CD4-positive, alpha-beta T cell treated with Interleukin-17A for 1 hour (primary cell): ENCODE results near the gene MYO6.
"Not testable (repeated sequence)": the region's sequence is repeated elsewhere in the genome, so short reads cannot be mapped to it uniquely, and the experiment has no call there.

Source experiments
- DNase-seq: peaks from one replicate; pipeline ENCODE4 v3.0.0-alpha.2; 2020

Gene MYO6

DNA sequence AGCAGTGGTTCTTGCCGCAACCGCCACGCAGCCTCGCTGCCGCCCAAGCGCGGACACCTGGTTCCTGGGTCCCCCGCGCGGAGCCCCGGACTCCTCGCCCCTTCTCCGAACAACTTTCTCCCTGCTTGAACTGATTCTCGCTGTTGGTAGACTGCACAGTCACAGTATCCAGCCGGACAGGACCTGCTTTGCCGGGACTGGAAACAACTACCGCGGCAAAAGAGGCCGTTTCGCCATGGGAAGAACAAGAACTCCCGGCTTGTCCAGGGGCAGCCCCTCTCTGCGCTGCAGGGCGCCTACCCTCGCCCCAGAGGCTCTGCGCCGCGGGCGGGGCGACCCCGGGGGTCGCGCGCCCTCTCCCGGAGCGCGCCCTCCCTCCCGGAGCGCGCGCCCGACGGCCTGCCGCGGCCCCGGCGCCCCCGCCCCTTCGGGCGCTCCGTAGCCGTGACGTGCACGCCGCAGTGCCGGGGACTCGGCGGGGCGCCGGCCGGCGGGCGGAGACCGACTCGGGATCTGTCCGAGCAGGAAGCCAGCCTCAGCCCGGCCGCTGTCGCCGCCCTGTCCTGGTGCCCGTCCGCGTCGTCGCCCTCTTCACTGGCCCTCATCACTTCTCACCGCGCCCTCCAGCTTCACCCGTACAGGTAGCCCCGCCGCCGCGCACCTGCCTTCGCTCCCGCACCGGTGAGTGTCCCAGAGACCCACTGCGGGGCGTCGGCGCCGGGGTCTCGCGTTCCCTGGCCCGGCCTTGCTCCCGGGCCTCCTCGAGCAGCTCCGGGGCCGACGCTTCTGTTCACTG, at the start of gene MYO6:
Gene MYO6 (plus strand): TSS at position 497 of the 796 bp plus-strand sequence. CDS start 68,309 bp downstream, outside the sequence.
- peak; percentile 48 for DNase-seq

DNA sequence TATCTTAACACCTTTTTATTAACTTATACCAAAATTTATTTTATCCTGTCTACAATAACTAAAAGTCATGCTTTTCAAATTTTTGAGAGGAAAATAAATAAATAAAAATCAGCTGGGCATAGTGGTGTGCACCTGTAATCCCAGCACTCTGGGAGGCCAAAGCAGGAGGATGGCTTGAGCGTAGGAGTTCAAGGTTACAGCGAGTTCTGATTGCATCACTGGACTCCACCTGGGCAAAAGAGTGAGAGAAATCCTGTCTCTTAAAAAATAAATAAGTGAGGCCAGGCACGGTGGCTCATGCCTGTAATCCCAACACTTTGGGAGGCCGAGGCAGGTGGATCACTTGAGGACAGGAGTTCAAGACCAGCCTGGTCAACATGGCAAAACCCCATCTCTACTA, 40.7 kb upstream of the MYO6 start:
- DNase-seq, result not testable (repeated sequence)

DNA sequence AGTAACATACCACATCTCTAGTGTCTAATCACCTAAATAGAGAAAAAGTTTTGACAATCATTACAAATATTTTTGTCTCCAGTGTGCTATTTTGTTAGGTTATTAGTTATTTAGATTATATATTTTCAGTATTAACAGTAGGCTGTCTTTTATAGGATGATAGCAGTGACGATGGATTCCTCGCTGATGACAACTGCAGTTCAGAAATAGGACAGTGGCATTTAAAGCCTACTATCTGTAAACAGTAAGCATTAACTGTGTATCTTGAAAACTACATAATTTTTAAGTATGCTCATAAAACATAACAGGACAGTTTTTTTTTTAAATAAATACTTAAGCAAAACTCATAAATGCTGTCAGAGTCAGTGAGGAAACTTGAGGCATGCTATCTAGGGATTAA, 37.9 kb upstream of the MYO6 start:
- no peak for DNase-seq

DNA sequence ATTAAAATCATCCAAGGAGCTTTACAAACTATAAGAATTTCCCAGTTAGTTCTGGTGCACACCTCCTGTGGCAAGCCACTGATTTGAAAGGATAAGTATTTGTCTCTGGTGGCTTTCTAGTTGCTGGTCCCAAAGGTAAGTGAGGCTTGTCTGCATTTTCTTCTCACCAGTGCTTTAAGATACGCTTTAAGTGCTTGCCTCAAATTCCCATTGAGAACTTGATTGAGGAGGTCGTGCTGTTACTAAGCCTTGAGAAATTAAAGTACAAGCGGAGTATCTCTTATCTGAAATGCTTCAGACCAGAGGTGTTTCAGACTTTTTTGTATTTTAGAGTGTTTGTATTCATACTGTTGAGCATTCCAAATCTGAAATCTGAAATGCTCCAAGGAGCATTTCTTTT, 29.9 kb upstream of the MYO6 start:
- no peak for DNase-seq

DNA sequence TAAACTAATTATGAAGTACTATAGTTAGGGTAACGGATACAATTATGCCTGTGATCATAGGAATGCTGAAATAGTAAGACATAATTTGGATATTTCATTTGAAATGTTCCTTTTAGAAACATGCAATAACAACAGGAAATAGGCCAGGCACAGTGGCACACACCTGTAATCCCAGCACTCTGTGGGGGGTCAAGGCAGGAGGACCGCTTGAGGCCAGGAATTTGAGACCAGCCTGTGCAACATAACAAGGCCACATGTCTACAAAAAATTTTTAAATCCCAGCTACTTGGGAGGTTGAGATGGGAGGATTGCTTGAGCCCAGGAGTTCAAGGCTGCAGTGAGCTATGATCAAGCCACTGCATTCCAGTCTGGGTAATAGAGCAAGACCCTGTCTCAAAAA, 25.7 kb upstream of the MYO6 start:
- no peak for DNase-seq

DNA sequence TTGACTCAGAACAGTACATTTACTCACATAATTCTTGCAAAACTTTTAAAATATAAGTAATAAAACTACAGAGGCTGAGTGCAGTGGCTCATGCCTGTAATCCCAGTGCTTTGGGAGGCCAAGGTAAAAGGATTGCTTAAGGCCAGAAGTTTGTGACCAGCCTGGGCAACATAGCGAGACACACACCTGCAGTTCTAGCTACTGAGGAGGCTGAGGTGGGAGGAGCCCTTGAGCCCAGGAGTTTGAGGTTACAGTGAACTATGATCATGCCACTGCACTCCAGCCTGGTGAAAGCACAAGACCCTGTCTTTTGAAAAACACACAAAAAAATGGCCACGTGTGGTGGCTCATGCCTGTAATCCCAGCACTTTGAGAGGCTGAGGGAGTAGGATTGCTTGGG, 21.8 kb upstream of the MYO6 start:
- no peak for DNase-seq

DNA sequence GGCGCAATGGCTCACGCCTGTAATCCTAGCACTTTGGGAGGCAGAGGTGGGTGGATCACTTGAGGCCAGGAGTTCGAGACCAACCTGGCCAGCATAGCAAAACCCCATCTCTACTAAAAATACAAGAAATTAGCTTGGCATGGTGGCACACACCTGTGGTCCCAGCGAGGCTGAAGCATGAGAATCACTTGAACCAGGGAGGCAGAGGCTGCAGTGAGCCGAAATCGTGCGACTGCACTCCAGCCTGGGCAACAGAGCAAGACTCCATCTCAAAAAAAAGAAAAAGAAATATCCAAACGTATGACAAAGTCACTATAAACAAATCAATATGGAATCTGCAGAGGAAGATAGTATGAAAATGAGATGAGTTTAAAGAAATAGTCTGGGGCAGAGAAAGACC, 18.0 kb upstream of the MYO6 start:
- DNase-seq, result not testable (repeated sequence)

DNA sequence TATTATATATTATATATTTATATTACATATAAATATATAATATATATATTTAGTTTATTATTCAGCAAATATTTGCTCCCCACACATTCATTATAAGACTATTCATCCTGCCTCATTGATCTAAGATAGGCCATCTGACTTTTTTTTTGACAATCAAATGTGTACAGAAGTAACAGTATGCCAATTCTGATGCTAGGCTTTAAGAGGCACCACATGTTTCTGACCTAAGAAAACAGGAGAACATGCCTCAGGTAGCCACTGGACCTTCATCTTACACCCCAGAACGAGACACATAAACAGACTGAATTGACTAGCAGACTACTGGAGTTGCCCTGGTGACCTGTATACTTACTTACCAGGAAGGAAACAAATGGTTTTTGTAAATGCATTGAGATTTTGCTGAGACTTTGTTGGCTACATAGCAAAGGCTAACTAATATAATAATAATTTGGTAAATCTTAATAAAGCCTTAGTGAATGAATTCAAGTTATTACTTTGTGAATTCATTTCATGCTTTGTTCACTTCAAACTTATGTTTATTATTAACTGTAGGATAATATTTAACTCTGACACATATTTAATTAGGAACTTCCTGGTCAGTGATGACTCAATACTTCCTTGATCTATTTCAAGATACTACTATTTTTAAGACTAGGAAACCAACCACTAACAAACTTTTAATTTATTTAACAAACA, 13.4 kb upstream of the MYO6 start:
- DNase-seq, result no peak

DNA sequence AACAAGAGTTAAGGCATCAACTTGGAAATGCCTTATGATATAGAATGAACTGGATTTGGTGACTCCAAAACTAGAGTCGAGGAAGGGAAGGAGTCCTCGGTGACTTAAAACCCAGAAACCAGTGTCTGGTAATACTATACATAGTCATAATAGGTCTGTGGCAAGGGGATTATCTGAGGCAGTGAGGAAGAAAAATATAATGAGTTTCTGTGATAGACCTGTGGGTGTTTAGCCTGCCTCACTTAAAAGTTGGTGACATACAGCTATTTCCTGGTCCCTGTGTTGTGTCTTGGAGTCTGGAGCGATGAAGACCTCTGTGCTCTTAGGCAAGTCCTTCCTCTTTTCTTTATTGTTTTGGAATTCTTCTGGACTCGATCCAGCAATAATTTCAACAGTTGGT, 5.1 kb upstream of the MYO6 start:
- no peak for DNase-seq

DNA sequence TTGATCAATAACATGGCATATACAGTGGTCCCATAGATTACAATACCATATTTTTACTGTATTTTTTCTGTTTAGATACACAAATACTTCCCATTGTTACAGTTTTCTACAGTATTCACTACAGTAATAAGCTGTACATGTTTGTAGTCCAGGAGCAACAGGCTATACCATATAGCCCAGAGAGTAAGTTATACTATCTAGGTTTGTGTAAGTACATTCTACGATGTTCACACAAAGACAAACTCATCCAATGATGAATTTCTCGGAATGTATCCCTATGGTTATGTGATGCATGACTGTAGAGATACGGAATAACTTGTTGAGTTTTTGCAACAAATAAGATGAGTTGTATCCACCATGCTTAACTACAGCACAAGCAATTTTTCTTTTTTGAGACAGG, 3.6 kb upstream of the MYO6 start:
- DNase-seq, result no peak

DNA sequence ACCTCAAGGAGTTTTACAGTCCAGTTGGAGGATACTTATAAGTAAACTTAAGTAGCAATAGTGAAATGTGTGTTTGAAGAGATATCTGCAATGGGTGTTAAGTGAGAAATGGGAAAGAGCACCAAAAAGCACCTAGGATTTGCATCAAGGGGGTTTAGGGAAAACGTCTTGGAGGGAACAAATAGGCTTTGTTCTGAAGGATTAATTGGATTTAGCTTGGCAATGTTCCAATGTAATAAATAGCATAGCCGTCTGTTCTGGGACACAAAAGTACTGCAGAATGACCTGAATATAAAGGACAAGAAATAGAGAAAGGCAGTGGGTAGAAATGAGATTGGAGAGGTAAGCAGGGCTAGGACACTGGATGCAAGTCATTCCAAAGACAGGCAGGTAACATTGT, 2.8 kb upstream of the MYO6 start:
- DNase-seq, result no peak

DNA sequence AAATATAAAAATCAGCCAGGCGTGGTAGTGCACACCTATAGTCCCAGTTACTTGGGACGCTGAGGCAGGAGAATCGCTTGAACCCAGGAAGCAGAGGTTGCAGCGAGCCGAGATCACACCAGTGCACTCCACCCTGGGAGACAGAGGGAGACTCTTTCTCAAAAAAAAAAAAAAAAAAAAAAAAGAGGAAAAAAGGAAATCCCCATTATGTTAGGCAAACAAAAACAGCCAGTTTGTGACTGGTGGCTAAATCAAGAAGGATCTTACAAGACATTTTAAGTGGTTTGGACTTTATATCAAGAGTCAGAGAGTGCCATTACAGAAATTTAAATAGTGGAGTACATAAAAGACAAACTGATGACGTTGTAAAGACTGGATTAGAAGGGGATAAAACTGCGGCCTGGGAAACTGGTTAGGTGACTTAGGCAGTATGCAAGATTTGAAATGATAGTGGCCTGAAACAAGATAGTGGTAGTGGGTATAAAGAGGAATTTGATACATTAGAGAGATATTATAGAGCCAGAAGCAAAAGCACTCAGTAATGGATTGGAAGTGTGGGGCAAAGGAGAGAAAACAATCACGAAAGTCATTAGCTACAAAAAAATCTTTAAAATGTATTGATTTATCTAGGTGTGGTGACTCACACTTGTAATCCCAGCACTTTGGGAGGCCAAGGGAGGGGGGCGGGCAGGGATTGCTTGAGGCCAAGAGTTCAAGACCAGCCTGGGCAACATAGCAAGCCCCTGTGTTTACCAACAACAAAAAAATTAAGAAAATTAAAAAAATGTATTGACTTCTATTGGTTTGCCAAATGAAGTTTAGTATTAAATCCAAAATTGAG, 1.7 kb upstream of the MYO6 start:
- DNase-seq, result no peak

DNA sequence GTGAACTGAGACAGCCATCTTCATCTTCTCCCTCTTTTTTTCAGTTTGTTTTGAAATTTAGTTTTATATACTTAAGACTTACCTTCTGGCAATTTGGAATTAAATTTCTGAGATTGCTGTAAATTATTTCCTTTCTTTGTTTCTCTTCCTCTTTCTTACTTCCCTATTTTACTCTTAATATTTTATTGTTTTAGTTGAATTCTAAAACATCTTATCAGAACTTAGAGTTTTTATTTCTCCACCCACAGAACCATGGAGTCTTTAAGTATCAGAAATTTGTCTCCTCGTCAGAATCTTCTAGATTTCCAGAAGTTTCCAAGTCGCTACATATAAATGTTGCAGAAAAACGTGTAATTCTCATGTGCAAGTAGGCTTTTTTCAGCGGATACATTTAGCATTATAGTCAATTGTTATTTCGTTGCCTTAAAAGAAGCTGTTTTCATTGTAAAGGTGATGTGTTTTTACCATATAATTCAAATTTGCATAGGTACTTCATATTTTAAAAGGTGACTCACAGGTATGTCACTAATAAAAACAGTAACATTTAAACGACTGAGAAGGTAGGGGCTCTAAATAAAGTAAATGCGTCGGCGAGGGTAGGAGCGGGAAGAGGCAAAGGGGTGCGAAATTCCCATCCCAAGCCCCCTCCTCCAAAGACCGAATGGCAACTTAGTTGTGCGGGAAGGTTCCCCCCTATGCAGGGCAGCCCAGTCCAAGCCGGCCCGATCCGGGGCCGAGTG, 866 bp upstream of the MYO6 start:
- no peak for DNase-seq

DNA sequence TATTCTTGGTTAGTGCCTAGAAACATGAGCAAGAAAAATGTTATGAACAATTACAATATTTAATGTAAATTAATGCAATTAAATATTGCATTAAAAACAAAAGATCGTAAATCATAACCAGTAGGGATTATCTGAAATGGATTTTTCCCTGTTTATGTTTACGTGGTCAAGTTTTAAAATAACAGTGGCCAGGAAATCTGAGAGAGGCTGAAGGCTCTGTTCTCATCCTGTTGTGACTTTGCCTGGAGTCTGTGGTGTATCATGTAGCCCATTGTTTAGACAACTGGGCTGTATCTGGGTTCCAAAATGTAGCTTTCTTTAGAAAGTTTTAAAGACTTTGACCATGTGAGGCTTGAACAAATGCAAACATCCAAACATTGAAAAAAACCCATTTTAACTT, 2.4 kb downstream of the MYO6 start:
- no peak for DNase-seq

DNA sequence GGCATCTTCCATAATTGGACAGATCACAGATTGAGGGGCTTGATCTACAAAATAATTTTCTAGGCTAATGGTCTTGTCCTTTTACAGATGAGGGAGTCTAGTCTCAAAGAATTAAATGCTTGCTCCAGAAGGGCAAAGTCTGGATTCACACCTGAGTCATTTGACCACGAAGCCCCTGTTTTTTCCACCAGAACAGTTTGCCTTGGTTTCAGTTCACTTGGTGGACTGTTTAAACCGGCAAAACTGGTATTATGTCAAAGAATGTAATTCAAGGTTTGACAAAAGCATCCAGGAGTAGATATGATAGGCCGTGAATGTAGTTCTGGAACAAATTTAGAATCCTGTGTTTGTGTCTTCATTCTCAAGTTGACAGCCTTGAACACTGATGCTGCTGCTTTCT, 3.3 kb downstream of the MYO6 start:
- no peak for DNase-seq

DNA sequence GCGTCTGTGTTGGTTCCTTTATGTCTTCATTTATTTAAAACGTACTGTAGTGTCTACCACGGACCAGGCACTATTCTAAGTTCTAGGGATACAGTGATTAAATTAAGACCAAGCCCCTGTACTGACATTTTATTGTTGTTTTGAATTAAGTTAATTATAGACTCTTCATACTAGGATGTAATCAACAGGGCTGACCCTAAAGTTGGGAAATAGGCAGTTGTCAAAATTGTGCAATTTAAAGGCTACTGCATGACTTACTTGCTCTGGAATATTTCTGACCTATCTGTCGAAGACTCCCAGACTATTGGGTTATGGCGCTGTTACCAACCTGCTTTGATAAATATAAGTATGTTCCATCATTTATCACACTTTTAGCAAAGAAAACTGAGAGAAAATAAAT, 6.7 kb downstream of the MYO6 start:
- no peak for DNase-seq

DNA sequence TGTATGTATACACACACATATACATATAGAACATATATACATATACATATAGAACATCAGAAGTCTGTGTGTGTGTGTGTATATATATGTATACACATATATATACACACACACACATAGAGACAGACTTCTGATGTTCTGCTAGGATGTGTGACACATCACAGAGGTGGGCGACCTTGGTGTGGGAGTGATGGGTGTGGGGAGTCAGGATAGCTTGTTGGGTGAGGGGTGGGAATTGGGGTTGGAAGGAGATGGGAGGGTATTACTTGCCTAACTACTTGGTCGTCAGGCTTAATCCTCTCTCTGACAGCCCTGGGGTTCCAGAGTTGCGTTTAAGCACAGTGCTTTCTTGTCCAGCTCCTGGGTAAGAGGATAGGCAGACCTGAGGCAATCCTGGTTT, 8.3 kb downstream of the MYO6 start:
- no peak for DNase-seq

DNA sequence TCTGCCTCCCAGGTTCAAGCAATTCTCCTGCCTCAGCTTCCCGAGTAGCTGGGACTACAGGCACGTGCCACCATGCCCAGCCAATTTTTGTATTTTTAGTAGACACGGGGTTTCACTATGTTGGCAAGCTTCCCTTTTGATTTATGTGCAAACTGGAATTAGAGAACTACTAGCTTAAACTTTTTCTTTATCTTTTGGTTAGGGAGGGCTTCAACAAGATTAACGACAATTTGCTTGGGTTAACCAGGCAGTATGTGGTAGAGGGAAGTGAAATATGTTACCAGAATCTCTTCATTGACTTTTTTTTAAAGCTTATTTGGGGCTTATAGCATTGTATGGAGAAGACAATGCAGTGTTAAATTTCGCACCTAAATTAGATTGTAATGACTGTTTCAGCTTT, 9.0 kb downstream of the MYO6 start:
- DNase-seq, result no peak

DNA sequence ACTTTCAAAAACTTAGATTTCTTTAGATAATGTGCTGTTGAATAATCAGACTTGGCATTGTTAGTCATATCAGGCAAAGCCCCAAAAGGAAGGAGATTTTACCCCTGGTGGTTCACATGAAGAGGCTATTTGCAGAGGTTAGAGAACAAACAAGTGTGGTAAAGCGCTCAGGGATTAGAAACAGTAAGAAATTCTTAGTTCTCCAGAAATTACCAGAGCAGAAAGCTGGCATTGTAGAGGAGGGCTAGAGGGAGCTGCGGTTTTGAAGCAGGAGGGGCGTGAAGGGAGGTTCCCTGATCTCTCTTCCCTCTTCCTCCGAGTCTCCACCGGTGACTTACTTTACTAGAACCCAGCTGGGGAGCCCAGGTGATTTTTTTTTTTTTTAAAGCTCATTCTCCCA, 10.2 kb downstream of the MYO6 start:
- DNase-seq, result no peak

DNA sequence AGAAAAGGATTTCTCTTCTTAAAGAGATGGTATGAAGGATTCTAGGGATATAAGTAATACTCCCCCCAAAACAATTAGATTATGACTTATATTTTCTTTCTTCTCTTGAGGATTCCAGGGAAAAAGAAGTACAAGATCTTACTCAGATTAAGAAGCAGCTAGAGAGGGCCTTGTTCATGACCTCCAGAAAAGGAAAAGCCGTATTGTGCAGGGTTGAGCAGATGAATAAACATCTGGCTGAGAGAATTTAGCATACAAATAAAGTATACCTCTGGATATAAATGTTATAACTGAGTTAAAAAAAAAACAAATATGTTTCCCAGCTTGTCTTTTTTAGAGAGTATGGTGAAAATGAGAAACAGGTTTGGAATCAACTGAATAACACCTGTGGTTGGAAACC, 11.3 kb downstream of the MYO6 start:
- no peak for DNase-seq

DNA sequence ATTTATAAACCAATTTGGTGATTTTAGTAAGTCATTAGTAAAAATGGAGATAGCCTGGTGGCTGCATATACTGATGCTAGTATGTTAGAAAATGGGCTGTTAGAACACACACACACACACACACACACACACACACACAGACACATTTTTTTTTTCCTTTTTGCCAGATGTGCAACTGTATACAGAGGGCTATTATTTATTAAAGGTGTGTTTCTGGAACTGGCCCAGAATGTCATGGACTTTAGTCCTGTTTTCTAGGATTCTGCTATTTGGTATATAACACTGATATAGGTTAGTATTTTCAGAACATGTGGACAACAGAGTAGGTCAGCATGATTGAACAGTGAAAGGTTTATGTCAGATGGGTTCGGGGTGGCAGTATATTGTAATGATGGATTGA, 12.4 kb downstream of the MYO6 start:
- DNase-seq, result no peak

DNA sequence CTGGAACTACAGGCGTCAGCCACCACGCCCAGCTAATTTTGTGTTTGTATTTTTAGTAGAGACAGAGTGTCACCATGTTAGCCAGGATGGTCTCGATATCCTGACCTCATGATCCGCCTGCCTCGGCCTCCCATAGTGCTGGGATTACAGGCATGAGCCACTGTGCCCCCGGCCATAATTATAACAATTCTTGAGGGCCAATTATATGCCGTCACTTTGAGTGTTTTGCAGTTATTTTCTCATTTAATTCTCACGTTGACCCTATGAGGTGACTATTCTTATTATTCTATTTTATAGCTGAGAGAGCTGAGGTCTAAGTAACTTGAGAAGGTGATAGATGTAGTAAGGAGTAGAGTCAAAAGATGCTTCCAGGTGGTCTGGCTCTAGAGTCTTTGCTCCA, 13.0 kb downstream of the MYO6 start:
- DNase-seq, result no peak

DNA sequence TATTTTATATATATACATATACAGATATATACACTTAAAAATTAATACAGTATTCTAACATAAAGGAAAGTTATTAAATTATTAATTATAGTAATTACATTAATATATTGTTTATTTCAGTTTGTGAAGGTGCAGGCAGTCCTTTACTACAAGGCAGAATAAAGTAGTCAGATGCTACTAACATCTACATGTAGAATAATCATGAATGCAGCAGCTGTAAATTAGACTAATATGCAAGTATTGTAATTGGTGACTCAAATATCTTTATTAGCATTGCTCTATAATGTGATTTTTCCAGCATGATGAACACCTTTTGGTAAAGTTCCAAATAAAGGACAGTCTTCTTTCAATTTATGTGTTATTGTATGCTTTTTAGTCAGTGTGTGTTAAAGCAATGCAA, 17.3 kb downstream of the MYO6 start:
- DNase-seq, result no peak
